ENCODE results near the gene FBXW12. TPM values are rescaled to one million over a fixed set of nuclear protein-coding genes. Genes with fewer than 3 reads are reported as not detected.

Gene FBXW12
- total RNA-seq, 1 donor from 2014 or later, result not detected

GRCh38 chr3:48433472-48434118 is 61.6 kb downstream of the FBXW12 start:
- Mint-ChIP-seq H3K4me3 (no peak overlapping the region), H3K27ac (no peak overlapping the region), H3K36me3 (ENCODE audit: low read depth) (peaks cover 25% of the 10 kb centered on the region), H3K27me3 (no peaks in the 10 kb centered on the region), H3K4me1 (peaks cover 15% of the 10 kb centered on the region), H3K9me3 (no peaks in the 10 kb centered on the region)
- ATAC-seq (ENCODE audit: low read depth), result no peak
- intact Hi-C loops (cut with micrococcal nuclease), result no loop called here
- CTCF ChIA-PET, result interaction anchor here (1.2 to 11.5 kb wide), 3 partner anchors 33 to 162 kb away, joined by 4 to 206 read pairs (median 109); no protein-coding TSS in a partner anchor
- no peak for TF ChIP-seq CTCF (IDR thresholded peaks at IDR 0.05)
- DNase-seq, result no peak
- POLR2A ChIA-PET, result no interaction called here

- no peak for DNase-seq
These were observed 62.7 kb downstream of the FBXW12 start for GRCh38 chr3:48434591-48435222.

GRCh38 chr3:48435223-48435595 is 63.2 kb downstream of the FBXW12 start:
- DNase-seq, result no peak
- Mint-ChIP-seq H3K9me3 (no peaks in the 10 kb centered on the region), H3K27me3 (no peaks in the 10 kb centered on the region), H3K27ac (no peak overlapping the region), H3K4me1 (peaks cover 26% of the 10 kb centered on the region), H3K4me3 (no peak overlapping the region), H3K36me3 (ENCODE audit: low read depth) (peaks cover 30% of the 10 kb centered on the region)
- intact Hi-C loops (cut with micrococcal nuclease), result no loop called here
- ATAC-seq (ENCODE audit: low read depth), result no peak
- no peak for TF ChIP-seq CTCF (IDR thresholded peaks at IDR 0.05)
- POLR2A ChIA-PET, result interaction anchor here (1.5 to 2.4 kb wide), 3 partner anchors 11 to 162 kb away, joined by 4 to 9 read pairs (median 7); partner anchors contain the start of gene ATRIP
- CTCF ChIA-PET, result interaction anchor here (1.2 to 11.5 kb wide), 16 partner anchors 11 to 204 kb away, joined by 3 to 206 read pairs (median 13); partner anchors contain the start of genes ATRIP, NME6 and PFKFB4

More at GRCh38 chr3:48434591-48435222, 62.7 kb downstream of the FBXW12 start:
- POLR2A ChIA-PET, result no interaction called here
- Mint-ChIP-seq H3K4me1 (peaks cover 25% of the 10 kb centered on the region), H3K4me3 (no peak overlapping the region), H3K27me3 (no peaks in the 10 kb centered on the region), H3K9me3 (no peaks in the 10 kb centered on the region), H3K27ac (no peak overlapping the region), H3K36me3 (ENCODE audit: low read depth) (peaks cover 25% of the 10 kb centered on the region)
- no peak for ATAC-seq (ENCODE audit: low read depth)
- no peak for TF ChIP-seq CTCF (IDR thresholded peaks at IDR 0.05)
- intact Hi-C loops (cut with micrococcal nuclease), result no loop called here
- CTCF ChIA-PET, result interaction anchor here (1.2 to 11.5 kb wide), 6 partner anchors 34 to 203 kb away, joined by 3 to 206 read pairs (median 17); partner anchors contain the start of gene NME6

- no peaks in the 10 kb centered on the region for H3K9me3 Mint-ChIP-seq
- peaks cover 31% of the 10 kb centered on the region for H3K4me1 Mint-ChIP-seq
- CTCF ChIA-PET, result interaction anchor here (0.6 to 11.5 kb wide), 43 partner anchors 10 to 281 kb away, joined by 3 to 206 read pairs (median 5); partner anchors contain the start of genes ATRIP, IP6K2, NME6 and PFKFB4
- no peak overlapping the region for H3K4me3 Mint-ChIP-seq
- POLR2A ChIA-PET, result interaction anchor here (0.6 to 2.4 kb wide), 10 partner anchors 11 to 165 kb away, joined by 3 to 9 read pairs (median 4); partner anchors contain the start of gene ATRIP
- ATAC-seq (ENCODE audit: low read depth), result peak; percentile 29
- no peaks in the 10 kb centered on the region for H3K27me3 Mint-ChIP-seq
- intact Hi-C loops (cut with micrococcal nuclease), result loop anchor here (1.0 to 2.0 kb wide), 5 partner anchors 35 to 204 kb away; no protein-coding TSS in a partner anchor
- peaks cover 32% of the 10 kb centered on the region for H3K36me3 Mint-ChIP-seq (ENCODE audit: low read depth)
- TF ChIP-seq CTCF (IDR thresholded peaks at IDR 0.05), result peak; percentile 54
- DNase-seq, result peak; percentile 68
- no peak overlapping the region for H3K27ac Mint-ChIP-seq
These were observed 63.9 kb downstream of the FBXW12 start for GRCh38 chr3:48435774-48436476.

Data from activated B cell treated with CpG ODN at 0.5 μM for 24 hours (primary cell).